Activated CD8-positive, alpha-beta memory T cell treated with anti-CD3 and anti-CD28 coated beads, Interleukin-2, amount 50 U/mL, for 4 hours (primary cell): ENCODE data around the gene CCDC187.

Experiments used
- DNase-seq: peaks from one replicate; pipeline ENCODE4 v3.0.0-alpha.2; 2020

Gene CCDC187

GRCh38 chr9:136264441-136265405 is 39.2 kb downstream of the CCDC187 start:
- DNase-seq, result no peak

DNA sequence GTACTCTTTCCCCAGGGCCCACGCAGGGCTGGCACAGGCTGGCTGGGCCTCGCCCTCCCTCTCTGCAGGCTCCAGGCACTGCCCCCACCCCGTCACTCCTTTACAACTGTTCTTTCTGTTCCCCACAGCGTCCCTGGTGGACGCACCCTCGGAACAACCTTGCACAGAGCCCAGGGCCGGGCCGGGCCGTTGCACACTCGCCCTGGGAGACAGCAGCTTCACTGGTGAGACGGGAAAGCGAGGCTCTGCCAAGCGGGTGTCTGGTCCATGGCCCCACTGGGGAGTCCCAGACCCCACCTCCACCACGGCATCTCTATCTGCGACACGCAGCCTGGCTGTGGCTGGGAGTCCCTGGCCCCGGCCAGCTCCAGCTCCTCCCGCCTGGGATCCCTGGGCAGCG is 39.9 kb downstream of the CCDC187 start:
- no peak for DNase-seq

DNA sequence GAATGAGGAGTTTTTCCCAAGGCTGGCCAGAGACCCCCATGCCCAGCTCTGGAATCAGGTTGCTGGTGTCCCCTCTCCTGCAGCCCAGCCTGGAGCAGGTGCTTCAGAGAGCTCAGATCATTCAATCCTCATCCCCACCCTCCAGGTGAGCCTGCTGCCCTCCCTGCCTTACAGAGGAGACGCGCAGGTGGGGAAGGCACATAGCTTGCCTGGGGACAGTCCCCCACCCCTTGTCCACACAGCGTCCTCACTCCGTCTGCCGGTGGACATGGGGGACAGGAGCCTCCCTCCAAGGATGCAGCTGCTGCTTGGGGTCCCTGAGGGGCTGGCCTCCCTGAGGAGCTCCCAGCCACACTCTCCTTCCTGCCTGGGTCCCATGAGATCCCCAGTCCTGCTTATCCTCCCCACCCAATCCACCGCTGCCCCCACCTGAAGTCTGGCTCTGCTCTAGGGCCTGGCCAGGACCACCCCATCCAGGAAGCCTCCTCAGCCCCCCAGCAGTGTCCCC is 41.2 kb downstream of the CCDC187 start:
- DNase-seq, result no peak

DNA sequence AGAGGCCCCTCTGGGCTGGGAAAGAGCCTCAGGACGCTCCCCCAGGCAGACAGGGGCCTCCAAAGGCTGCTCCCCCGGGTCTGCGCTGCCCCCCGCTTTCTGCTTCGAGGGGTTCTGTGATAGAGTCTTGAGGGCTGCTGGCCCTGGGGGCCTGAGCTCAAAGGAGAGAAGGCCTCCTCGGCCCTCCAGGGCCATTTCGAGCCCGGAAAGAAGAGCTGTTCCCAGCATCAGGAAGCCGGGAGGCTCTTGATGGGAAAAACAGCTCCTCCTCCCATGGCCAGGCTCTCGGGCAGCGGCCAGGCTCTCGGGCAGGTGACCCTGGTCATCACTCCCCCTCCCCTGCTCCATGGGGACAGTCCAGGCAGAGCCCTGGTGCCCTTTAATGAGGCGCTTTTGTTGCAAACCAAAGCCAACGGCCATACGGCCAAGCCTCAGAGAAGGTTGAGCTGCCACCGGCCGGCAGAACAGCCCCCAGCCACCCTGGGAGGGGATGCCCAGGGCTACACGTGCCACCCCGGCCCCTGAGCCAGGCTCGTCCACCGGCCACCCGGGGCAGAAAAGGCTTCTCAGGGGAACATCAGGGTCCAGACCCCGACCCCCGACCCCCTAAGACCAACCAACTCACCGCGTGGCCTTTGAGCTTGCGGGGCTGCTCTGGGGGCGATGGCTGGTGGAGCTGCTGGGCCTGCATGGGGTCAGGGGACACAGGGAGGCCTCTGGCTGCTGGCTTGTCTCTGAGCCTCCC is 42.0 kb downstream of the CCDC187 start:
- DNase-seq, result no peak

GRCh38 chr9:136260936-136261472 is 42.9 kb downstream of the CCDC187 start:
- DNase-seq, result no peak

- DNase-seq, result no peak
Measured at GRCh38 chr9:136260521-136260920, 43.4 kb downstream of the CCDC187 start.

DNA sequence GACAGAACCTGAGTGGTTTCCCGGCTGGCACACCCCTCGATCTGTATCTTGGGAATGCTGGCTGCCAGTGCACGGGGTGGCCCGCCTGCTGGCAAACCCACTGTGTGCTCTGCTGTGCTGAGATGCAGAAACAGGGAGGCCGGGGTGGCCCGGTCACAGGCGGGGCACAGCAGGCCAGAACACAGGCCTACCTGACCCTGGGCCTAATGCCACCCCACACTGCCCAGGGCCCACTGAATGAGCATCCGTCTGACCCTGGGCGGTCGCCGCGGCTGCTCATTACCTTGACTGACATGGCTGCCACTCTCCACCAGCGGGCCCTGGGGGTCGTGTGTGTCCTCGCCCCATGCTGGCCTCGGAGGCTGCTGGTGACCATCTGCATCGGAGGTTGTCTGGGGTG is 44.1 kb downstream of the CCDC187 start:
- DNase-seq, result no peak

GRCh38 chr9:136259517-136259813 is 44.4 kb downstream of the CCDC187 start:
- DNase-seq, result no peak

GRCh38 chr9:136258786-136259516 is 44.9 kb downstream of the CCDC187 start:
- no peak for DNase-seq

- DNase-seq, result no peak
Measured at GRCh38 chr9:136258299-136258625, 45.6 kb downstream of the CCDC187 start.

DNA sequence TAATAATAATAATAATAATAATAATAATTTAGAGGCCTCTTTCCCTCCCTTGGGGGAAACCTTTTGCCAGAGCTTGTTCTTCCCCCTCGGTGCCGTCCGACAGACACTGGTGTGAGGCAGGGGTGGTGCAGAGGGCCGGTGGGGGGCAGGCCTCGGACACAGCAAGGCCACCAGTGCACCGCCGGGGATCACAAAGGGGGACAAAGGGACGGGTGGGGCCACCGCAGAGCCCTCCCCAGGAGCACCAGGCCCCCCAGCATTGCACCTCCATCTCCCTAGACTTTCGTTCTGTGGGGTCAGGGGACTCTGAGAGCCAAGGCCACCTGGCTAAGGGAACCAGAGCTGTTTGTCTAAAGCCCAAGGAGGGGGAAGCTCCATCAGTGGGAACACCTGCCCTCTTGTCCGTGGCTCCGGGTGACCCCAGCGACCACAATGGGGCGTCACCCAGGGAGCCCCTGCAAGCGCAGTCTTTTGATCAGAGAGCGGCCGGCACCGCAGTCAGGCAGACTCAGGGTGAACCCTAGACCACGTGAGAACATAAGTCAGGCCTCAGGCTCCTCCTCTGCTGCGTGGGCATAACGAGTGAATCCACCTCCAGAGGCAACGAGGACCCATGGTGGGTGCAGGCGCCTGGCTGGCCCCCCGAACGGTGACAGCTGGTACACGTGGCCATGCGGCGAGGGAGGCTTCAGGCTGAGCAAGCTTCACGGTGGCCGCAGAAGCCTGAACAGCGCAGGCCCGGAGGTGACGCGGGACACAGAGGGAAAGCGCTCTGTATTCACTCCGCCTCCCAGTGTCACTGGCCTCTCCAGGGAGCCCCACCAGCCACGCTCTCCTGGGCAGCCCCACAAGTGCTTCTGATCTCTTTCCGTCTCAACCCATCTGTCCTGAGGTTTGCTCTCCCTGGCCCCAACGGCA is 46.3 kb downstream of the CCDC187 start:
- no peak for DNase-seq

DNA sequence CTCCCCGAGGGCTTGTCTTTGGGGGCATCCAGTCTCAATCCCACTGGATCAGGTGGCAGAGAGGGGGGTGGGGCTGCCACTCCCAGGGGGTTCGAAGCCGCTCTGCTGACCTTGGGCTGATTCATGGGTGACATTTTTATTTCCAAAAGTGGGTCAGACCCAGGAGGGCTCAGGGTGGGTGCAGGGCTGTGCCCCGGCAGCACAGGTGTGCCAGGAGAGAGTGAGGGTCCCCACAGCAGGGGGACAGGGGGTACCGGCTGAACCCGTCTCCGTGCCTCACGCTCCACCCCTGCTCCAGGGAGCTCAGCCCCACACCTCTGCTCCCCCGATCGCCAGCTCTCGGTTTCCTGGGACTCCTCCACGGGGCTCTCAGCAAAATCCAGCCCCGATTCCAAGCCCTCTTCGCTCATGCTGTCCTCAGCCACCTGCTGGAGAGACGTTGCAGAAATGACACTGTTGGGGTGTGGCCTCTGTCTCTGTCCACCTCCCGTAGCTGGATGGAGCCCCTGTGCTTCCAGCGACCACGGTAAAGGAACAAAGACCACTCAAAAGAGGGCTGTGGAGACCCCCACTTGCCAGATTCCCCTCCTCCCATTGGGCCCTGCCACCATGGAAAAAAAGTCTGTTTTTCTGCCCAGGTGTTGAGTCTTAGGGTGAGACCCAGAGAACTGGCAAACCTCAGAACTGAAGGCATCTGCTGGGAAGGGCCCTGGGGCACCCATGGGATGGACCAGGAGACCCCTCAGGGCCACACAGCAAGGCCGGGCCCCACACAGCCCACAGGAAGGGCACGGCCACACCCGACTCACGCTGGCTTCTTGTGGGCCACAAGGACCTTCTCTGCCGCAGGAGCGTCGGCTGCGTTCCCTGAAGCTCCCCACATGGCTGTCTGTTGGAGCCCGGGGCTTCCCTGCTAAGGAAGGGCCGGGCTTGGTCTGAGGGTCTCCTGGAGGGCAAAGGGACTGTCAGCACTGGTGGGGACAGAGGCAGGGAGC is 47.7 kb downstream of the CCDC187 start:
- DNase-seq, result no peak

DNA sequence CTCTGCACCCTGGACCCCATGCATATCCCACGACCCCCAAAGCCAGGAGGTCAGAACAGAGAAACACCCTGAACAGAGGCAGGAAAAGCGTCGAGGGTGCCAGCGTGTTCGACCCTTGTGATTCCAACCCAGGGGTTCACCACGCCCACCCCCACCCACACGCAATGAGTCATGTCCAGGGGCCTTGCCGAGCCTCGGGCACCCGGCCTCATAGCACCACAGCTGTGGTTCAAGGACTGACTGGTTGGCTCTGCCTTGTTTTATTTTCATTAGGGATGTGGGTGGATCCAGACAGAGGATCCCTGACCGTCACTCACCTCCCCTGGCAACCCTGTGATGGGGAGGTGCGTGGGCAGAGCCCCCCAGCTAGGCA is 48.7 kb downstream of the CCDC187 start:
- no peak for DNase-seq

GRCh38 chr9:136254381-136255165 is 49.3 kb downstream of the CCDC187 start:
- no peak for DNase-seq

- no peak for DNase-seq
Measured at GRCh38 chr9:136253246-136254130, 50.4 kb downstream of the CCDC187 start.

GRCh38 chr9:136252846-136253245 is 51.0 kb downstream of the CCDC187 start:
- DNase-seq, result no peak

GRCh38 chr9:136252281-136252680 is 51.6 kb downstream of the CCDC187 start:
- DNase-seq, result no peak

DNA sequence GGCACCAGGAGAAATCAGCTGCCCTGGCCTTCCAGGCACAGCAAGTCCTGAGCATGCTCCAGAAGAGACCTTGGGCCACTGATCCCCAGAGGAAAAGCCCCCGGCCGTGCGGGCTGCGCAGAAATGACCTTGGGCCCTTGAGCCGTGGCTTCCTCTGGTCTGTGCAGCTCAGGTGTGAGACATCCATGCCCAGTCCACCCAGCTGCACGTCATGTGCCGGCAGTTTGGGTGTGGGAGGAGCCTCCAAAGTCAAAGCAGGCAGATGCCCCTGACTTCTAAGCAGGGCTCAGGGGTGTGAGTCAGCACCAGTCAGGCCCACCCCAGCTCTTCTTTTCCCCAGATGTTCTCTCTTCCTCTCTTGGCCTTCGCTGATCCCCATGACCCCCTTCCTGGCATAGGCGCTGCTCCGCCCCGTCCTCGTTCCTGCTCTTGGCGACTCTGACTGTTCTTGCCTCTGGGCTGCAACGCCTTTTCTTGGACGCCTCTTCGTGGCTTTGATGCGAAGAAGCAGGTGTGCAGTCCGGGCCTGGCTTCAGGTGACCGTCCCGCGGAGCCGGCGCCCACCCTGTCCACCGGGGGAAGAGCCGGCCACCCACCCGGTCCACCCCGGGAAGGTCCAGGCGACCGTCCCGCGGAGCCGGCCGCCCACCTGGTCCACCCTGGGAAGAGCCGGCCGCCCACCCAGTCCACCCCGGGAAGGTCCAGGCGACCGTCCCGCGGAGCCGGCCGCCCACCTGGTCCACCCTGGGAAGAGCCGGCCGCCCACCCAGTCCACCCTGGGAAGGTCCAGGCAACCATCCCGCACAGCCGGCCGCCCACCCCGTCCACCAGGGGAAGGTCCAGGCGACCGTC is 52.4 kb downstream of the CCDC187 start:
- no peak for DNase-seq
